GM21737 (cell line): ENCODE data around the gene ZNF740.

ENCODE experiments used
- ATAC-seq: cut with Tn5 transposase; IDR thresholded peaks from one replicate; pipeline ENCODE4 v1.9.1; 2021; ENCODE audit warnings: mild to moderate bottlenecking, moderate library complexity; ENCODE audit not compliant: unreplicated experiment

ZNF740 gene

GRCh38 chr12:53211476-53212381 is 31.2 kb downstream of the ZNF740 start:
- ATAC-seq: no peak

GRCh38 chr12:53212931-53213330 is 32.4 kb downstream of the ZNF740 start:
- ATAC-seq: no peak

- no peak for ATAC-seq
These were observed 32.8 kb downstream of the ZNF740 start for GRCh38 chr12:53213348-53213747.

GRCh38 chr12:53214221-53214620 is 33.7 kb downstream of the ZNF740 start:
- ATAC-seq: no peak

- ATAC-seq: no peak
These were observed 34.3 kb downstream of the ZNF740 start for GRCh38 chr12:53214687-53215455.

- ATAC-seq: no peak
These were observed 35.0 kb downstream of the ZNF740 start for GRCh38 chr12:53215497-53215896.

GRCh38 chr12:53217051-53217930 is 36.8 kb downstream of the ZNF740 start:
- no peak for ATAC-seq

- ATAC-seq: no peak
These were observed 37.4 kb downstream of the ZNF740 start for GRCh38 chr12:53217931-53218307.

GRCh38 chr12:53218551-53219291 is 38.2 kb downstream of the ZNF740 start:
- ATAC-seq: no peak

- no peak for ATAC-seq
These were observed 38.9 kb downstream of the ZNF740 start for GRCh38 chr12:53219292-53219955.

- peak; percentile 27 for ATAC-seq
These were observed 39.6 kb downstream of the ZNF740 start for GRCh38 chr12:53219956-53220693.

GRCh38 chr12:53220694-53221202 is 40.2 kb downstream of the ZNF740 start:
- peak; percentile 47 for ATAC-seq

GRCh38 chr12:53221203-53222080 is 40.9 kb downstream of the ZNF740 start:
- peak; percentile 30 for ATAC-seq

GRCh38 chr12:53222170-53222721 is 41.7 kb downstream of the ZNF740 start:
- ATAC-seq: no peak

GRCh38 chr12:53222806-53223261 is 42.3 kb downstream of the ZNF740 start:
- no peak for ATAC-seq

GRCh38 chr12:53223389-53224060 is 43.0 kb downstream of the ZNF740 start:
- no peak for ATAC-seq
